Fibroblast of villous mesenchyme (primary cell): ENCODE results near the gene KRTAP9-2. TPM values are rescaled to one million over a fixed set of nuclear protein-coding genes. Genes with fewer than 3 reads are reported as not detected.
"Not testable (repeated sequence)": the region's sequence is repeated elsewhere in the genome, so short reads cannot be mapped to it uniquely, and the experiment has no call there.

ENCODE experiments used
- DNase-seq: peaks from one replicate; pipeline ENCODE4 v3.0.0-alpha.2; 2010; ENCODE audit warnings: low read depth
- H3K4me3 ChIP-seq: 2 replicates; pipeline ENCODE4 v1.5.1; 2011; ENCODE audit warnings: low read depth, mild to moderate bottlenecking, low read length
- small RNA-seq: library from RNA; depleted of rRNA; stranded (forward); fragments of <200 nt; gene quantifications from one replicate; pipeline ENCODE3, GENCODE V24; 2012
- total RNA-seq: library from RNA; depleted of rRNA; stranded (reverse); fragments of >200 nt; gene quantifications from 2 replicates; pipeline ENCODE4 v1.2.3, GENCODE V29; 2012
- TF ChIP-seq, protein P1 (sequence below): IDR thresholded peaks from 2 replicates; pipeline ENCODE4 v1.5.1; 2012; ENCODE audit warnings: low read depth, mild to moderate bottlenecking, low read length; ENCODE audit not compliant: insufficient read depth

KRTAP9-2 gene
- total RNA-seq, 1 donor, result not detected

DNA sequence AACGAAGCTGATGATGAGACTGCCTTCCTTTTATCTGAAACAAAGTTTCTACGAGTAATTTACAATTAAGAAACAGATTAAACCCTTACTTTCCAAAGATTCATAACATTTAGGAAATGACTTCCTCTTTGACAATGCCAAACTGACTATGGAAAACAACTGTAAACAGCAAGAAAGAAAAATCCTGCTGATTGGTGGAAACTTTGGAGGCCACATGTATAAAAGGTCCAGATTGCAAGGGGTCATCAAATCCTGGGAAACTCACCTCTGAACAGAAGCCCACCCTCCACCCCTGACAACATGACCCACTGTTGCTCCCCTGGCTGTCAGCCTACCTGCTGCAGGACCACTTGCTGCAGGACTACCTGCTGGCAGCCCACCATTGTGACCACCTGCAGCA, 38.6 kb downstream of the KRTAP9-2 start, which contains the start of gene KRTAP9-6:
KRTAP9-6 (plus strand) TSS at position 301 of the 400 bp plus-strand sequence; CDS start at position 301, 0 bp downstream.
- no peak within 1 kb of the TSS for H3K4me3 ChIP-seq
- TF ChIP-seq, protein P1, sequence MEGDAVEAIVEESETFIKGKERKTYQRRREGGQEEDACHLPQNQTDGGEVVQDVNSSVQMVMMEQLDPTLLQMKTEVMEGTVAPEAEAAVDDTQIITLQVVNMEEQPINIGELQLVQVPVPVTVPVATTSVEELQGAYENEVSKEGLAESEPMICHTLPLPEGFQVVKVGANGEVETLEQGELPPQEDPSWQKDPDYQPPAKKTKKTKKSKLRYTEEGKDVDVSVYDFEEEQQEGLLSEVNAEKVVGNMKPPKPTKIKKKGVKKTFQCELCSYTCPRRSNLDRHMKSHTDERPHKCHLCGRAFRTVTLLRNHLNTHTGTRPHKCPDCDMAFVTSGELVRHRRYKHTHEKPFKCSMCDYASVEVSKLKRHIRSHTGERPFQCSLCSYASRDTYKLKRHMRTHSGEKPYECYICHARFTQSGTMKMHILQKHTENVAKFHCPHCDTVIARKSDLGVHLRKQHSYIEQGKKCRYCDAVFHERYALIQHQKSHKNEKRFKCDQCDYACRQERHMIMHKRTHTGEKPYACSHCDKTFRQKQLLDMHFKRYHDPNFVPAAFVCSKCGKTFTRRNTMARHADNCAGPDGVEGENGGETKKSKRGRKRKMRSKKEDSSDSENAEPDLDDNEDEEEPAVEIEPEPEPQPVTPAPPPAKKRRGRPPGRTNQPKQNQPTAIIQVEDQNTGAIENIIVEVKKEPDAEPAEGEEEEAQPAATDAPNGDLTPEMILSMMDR, result no peak
- no peak for DNase-seq

DNA sequence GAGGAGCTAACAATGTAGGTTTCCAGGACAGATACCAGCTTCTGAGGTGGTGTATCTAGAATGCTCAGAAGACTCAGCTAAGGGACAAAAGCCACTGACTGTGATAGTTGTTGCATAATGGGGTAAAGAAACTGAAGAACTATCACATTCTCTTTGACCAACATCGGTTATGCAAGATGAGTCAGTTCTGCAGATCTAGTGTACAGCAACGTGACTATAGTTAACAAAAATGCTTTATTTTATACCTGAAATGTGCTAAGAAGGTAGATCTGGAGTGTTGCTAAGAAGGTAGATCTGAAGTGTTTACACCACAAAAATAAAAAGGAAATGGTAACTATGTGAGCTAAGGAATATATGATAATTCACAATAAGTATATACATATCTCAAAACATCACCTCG, 41.3 kb downstream of the KRTAP9-2 start:
- H3K4me3 ChIP-seq, result no peak overlapping the region
- TF ChIP-seq, protein P1, result no peak

DNA sequence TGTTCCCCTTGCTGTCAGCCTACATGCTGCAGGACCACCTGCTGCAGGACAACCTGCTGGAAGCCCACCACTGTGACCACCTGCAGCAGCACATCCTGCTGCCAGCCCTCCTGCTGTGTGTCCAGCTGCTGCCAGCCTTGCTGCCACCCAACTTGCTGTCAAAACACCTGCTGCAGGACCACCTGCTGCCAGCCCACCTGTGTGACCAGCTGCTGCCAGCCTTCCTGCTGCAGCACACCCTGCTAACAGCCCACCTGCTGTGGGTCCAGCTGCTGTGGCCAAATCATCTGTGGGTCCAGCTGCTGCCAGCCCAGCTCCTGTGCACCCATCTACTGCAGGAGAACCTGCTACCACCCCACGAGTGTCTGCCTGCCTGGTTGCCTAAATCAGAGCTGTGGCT, 44.9 kb downstream of the KRTAP9-2 start:
- DNase-seq, H3K4me3 ChIP-seq: not testable (repeated sequence)

More for the DNA sequence above, 41.3 kb downstream of the KRTAP9-2 start:
- no peak for DNase-seq

GRCh38 chr17:41271858-41272257, 45.4 kb downstream of the KRTAP9-2 start:
- no peak overlapping the region for H3K4me3 ChIP-seq
- DNase-seq, result no peak
- TF ChIP-seq, protein P1, result no peak

DNA sequence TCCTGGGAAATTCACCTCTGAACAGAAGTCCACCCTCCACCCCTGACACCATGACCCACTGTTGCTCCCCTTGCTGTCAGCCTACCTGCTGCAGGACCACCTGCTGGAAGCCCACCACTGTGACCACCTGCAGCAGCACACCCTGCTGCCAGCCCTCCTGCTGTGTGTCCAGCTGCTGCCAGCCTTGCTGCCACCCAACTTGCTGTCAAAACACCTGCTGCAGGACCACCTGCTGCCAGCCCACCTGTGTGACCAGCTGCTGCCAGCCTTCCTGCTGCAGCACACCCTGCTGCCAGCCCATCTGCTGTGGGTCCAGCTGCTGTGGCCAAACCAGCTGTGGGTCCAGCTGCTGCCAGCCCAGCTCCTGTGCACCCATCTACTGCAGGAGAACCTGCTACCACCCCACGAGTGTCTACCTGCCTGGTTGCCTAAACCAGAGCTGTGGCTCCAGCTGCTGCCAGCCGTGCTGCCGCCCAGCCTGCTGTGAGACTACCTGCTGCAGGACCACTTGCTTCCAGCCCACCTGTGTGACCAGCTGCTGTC, 49.3 kb downstream of the KRTAP9-2 start, which contains the start of gene KRTAP9-7:
KRTAP9-7 (plus strand) TSS at position 51 of the 543 bp plus-strand sequence; CDS start at position 51, 0 bp downstream.
- H3K4me3 ChIP-seq, DNase-seq: not testable (repeated sequence)

Small RNA genes within 50 kb of the gene (small RNA-seq; reads per million reads assigned to genes)
- not detected for gene KRTAP4-17P

Other genes with a start within 250 kb of the KRTAP9-2 start
- not detected in 2 replicates for gene KRT40, start 242.3 kb upstream of the KRTAP9-2 start, total RNA-seq
- gene KRTAP3-3, start 232.5 kb upstream of the KRTAP9-2 start, total RNA-seq, result not detected in 2 replicates
- not detected in 2 replicates for gene KRTAP3-2, start 226.7 kb upstream of the KRTAP9-2 start, total RNA-seq
- gene KRTAP3-1, start 217.5 kb upstream of the KRTAP9-2 start, total RNA-seq, result not detected in 2 replicates
- gene KRTAP1-5, start 199.4 kb upstream of the KRTAP9-2 start, total RNA-seq, result 11.0 and 16.4 TPM in 2 replicates
- gene KRTAP1-4, start 196.5 kb upstream of the KRTAP9-2 start, total RNA-seq, result not detected in 2 replicates
- gene KRTAP1-3, start 191.8 kb upstream of the KRTAP9-2 start, total RNA-seq, result not detected in 2 replicates
- gene KRTAP1-1, start 185.2 kb upstream of the KRTAP9-2 start, total RNA-seq, result not detected in 2 replicates
- not detected in 2 replicates for gene KRTAP2-1, start 179.3 kb upstream of the KRTAP9-2 start, total RNA-seq
- gene KRTAP2-2, start 171.4 kb upstream of the KRTAP9-2 start, total RNA-seq, result not detected in 2 replicates
- 0.32 TPM in 1 of 2 replicates, not detected in the other for gene KRTAP2-3, start 166.5 kb upstream of the KRTAP9-2 start, total RNA-seq
- gene KRTAP2-4, start 160.8 kb upstream of the KRTAP9-2 start, total RNA-seq, result not detected in 2 replicates
- not detected in 2 replicates for gene KRTAP4-7, start 142.5 kb upstream of the KRTAP9-2 start, total RNA-seq
- gene KRTAP4-8, start 128.5 kb upstream of the KRTAP9-2 start, total RNA-seq, result not detected in 2 replicates
- gene KRTAP4-16, start 124.4 kb upstream of the KRTAP9-2 start, total RNA-seq, result not detected in 2 replicates
- not detected in 2 replicates for gene KRTAP4-9, start 121.3 kb upstream of the KRTAP9-2 start, total RNA-seq
- not detected in 2 replicates for gene KRTAP4-11, start 108.3 kb upstream of the KRTAP9-2 start, total RNA-seq
- not detected in 2 replicates for gene KRTAP4-12, start 102.5 kb upstream of the KRTAP9-2 start, total RNA-seq
- gene KRTAP4-6, start 86.1 kb upstream of the KRTAP9-2 start, total RNA-seq, result not detected in 2 replicates
- gene KRTAP4-5, start 76.8 kb upstream of the KRTAP9-2 start, total RNA-seq, result not detected in 2 replicates
- gene KRTAP4-4, start 65.9 kb upstream of the KRTAP9-2 start, total RNA-seq, result not detected in 2 replicates
- not detected in 2 replicates for gene KRTAP4-3, start 58.4 kb upstream of the KRTAP9-2 start, total RNA-seq
- gene KRTAP4-2, start 48.4 kb upstream of the KRTAP9-2 start, total RNA-seq, result not detected in 2 replicates
- gene KRTAP4-1, start 41.7 kb upstream of the KRTAP9-2 start, total RNA-seq, result not detected in 2 replicates
- not detected in 2 replicates for gene KRTAP9-1, start 36.8 kb upstream of the KRTAP9-2 start, total RNA-seq
- gene KRTAP9-3, start 5.8 kb downstream of the KRTAP9-2 start, total RNA-seq, result not detected in 2 replicates
- not detected in 2 replicates for gene KRTAP9-8, start 11.4 kb downstream of the KRTAP9-2 start, total RNA-seq
- gene KRTAP9-4, start 23.0 kb downstream of the KRTAP9-2 start, total RNA-seq, result not detected in 2 replicates
- gene KRTAP9-9, start 28.7 kb downstream of the KRTAP9-2 start, total RNA-seq, result not detected in 2 replicates
- gene KRTAP9-6, start 38.7 kb downstream of the KRTAP9-2 start, total RNA-seq, result not detected in 2 replicates
- not detected in 2 replicates for gene KRTAP9-7, start 49.0 kb downstream of the KRTAP9-2 start, total RNA-seq
- gene KRTAP29-1, start 76.2 kb downstream of the KRTAP9-2 start, total RNA-seq, result not detected in 2 replicates
- not detected in 2 replicates for gene KRTAP16-1, start 82.7 kb downstream of the KRTAP9-2 start, total RNA-seq
- gene KRTAP17-1, start 89.1 kb downstream of the KRTAP9-2 start, total RNA-seq, result not detected in 2 replicates
- not detected in 2 replicates for gene KRT33A, start 124.2 kb downstream of the KRTAP9-2 start, total RNA-seq
- gene KRT33B, start 143.2 kb downstream of the KRTAP9-2 start, total RNA-seq, result under 0.01 and 0.32 TPM in 2 replicates
- gene KRT34, start 155.7 kb downstream of the KRTAP9-2 start, total RNA-seq, result 26.7 and 28.9 TPM in 2 replicates
- gene KRT31, start 171.0 kb downstream of the KRTAP9-2 start, total RNA-seq, result not detected in 2 replicates
- gene KRT37, start 197.9 kb downstream of the KRTAP9-2 start, total RNA-seq, result not detected in 2 replicates
- gene KRT38, start 214.3 kb downstream of the KRTAP9-2 start, total RNA-seq, result under 0.01 TPM in 1 of 2 replicates, not detected in the other
- gene KRT32, start 240.7 kb downstream of the KRTAP9-2 start, total RNA-seq, result not detected in 2 replicates